GM21360 (cell line): ENCODE results near the gene CLEC18A.
"Not testable (repeated sequence)": the region's sequence is repeated elsewhere in the genome, so short reads cannot be mapped to it uniquely, and the experiment has no call there.

Experiments
- ATAC-seq: cut with Tn5 transposase; IDR thresholded peaks from one replicate; pipeline ENCODE4 v1.9.1; 2021; ENCODE audit warnings: mild to moderate bottlenecking, moderate library complexity; ENCODE audit not compliant: unreplicated experiment

Gene CLEC18A

GRCh38 chr16:69951017-69951671 lies at the start of gene CLEC18A:
CLEC18A (plus strand) TSS chr16:69951334; CDS start chr16:69951367, 33 bp downstream.
- not testable (repeated sequence) for ATAC-seq

GRCh38 chr16:69903865-69904415 lies 47.2 kb upstream of the CLEC18A start:
- ATAC-seq = no peak

GRCh38 chr16:69904495-69905170 lies 46.5 kb upstream of the CLEC18A start:
- ATAC-seq = no peak

- ATAC-seq = no peak
Observed at GRCh38 chr16:69905171-69905555, 46.0 kb upstream of the CLEC18A start.

GRCh38 chr16:69906838-69907401 lies 44.2 kb upstream of the CLEC18A start:
- ATAC-seq = no peak

GRCh38 chr16:69909043-69909442 lies 42.1 kb upstream of the CLEC18A start:
- ATAC-seq = no peak

GRCh38 chr16:69909760-69910159 lies 41.4 kb upstream of the CLEC18A start:
- no peak for ATAC-seq

- no peak for ATAC-seq
Observed at GRCh38 chr16:69910964-69911363, 40.2 kb upstream of the CLEC18A start.

GRCh38 chr16:69916462-69916861 lies 34.7 kb upstream of the CLEC18A start:
- ATAC-seq = no peak

- no peak for ATAC-seq
Observed at GRCh38 chr16:69917311-69917710, 33.8 kb upstream of the CLEC18A start.

- ATAC-seq = no peak
Observed at GRCh38 chr16:69917739-69918138, 33.4 kb upstream of the CLEC18A start.

- no peak for ATAC-seq
Observed at GRCh38 chr16:69918241-69918640, 32.9 kb upstream of the CLEC18A start.

GRCh38 chr16:69921127-69921526 lies 30.0 kb upstream of the CLEC18A start:
- no peak for ATAC-seq

- no peak for ATAC-seq
Observed at GRCh38 chr16:69922200-69922599, 28.9 kb upstream of the CLEC18A start.

- ATAC-seq = no peak
Observed at GRCh38 chr16:69924041-69924775, 26.9 kb upstream of the CLEC18A start.

GRCh38 chr16:69924777-69925191 lies 26.4 kb upstream of the CLEC18A start:
- ATAC-seq = no peak

GRCh38 chr16:69925311-69925710 lies 25.8 kb upstream of the CLEC18A start:
- ATAC-seq = no peak

- ATAC-seq = no peak
Observed at GRCh38 chr16:69926241-69926640, 24.9 kb upstream of the CLEC18A start.

GRCh38 chr16:69927056-69927757 lies 23.9 kb upstream of the CLEC18A start:
- no peak for ATAC-seq

- ATAC-seq = no peak
Observed at GRCh38 chr16:69928856-69929400, 22.2 kb upstream of the CLEC18A start.
